Suprapubic skin (tissue), 4 donors: ENCODE measurements around the gene ZFP69.

Source experiments
- CTCF ChIP-seq, 2 donors: fragments of 200-600 bp in 1 of 2; fragments of 450-650 bp in 1 of 2; sonication (generic) in 1 of 2; IDR thresholded peaks; one replicate each; pipeline ENCODE4 v1.5.1; 2016 to 2019; ENCODE audit warnings: antibody characterized with exemption in 2 of 2, mild to moderate bottlenecking in 1 of 2, moderate library complexity in 1 of 2
- POLR2A ChIP-seq, 2 donors: fragments of 450-650 bp; IDR thresholded peaks; one replicate each; pipeline ENCODE4 v1.6.1; 2017; ENCODE audit warnings: antibody characterized with exemption in 2 of 2, mild to moderate bottlenecking in 2 of 2, moderate library complexity in 2 of 2
- POLR2AphosphoS5 ChIP-seq, 3 donors: sonication (generic); formaldehyde crosslinking; IDR thresholded peaks; one replicate each; pipeline ENCODE4 v1.6.1; 2017; ENCODE audit warnings: antibody characterized with exemption in 3 of 3

- TF ChIP-seq CTCF (IDR thresholded peaks at IDR 0.05), result peak in 1 of 2 donors; percentile 44
- TF ChIP-seq POLR2A (IDR thresholded peaks at IDR 0.05), result no peak
- TF ChIP-seq POLR2AphosphoS5 (IDR thresholded peaks at IDR 0.05), result no peak
These were observed 55.8 kb downstream of the ZFP69 start for GRCh38 chr1:40532844-40533424.
